GM21619 (cell line): ENCODE results near the gene CAPN15.
"Not testable (repeated sequence)": the region's sequence is repeated elsewhere in the genome, so short reads cannot be mapped to it uniquely, and the experiment has no call there.

Experiments used
- ATAC-seq: cut with Tn5 transposase; IDR thresholded peaks from one replicate; pipeline ENCODE4 v1.9.1; 2021; ENCODE audit not compliant: unreplicated experiment

The CAPN15 gene

DNA sequence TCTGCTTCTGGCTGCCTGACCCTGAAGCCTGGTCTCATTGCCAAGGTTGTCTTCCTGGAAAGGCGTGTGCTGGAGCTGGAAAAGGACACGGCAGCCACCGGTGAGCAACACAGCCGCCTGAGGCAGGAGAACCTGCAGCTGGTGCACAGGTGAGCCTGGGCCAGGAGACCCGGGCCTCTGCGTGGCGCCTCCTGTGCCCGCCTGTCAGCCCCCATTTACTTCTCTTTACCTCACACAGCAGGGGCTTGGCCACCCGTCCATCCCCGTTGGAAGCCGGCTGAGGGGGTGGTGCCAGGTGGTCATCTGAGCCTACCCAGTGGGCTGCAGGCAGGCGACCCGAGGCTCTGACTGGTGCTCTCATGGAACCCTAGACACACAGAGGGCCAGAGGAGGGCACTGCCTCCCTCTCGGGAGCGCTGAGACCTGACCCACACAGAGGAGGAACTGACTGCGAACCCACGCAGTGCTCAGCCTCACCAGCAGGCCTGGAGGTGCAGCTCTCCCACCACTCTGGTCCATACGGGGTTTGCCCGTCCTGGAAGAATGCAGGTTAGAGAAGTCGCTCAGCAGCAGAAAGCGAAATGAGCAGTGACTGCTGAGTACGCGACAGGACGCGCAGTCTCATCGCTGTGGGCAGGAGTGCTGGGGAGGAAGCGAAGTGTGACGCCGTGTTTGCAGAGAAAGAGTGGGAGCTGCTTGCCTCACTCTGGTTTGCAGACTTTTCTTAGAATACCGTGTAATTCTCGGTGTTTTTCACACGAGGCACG lies 21.9 kb upstream of the CAPN15 start:
- no peak for ATAC-seq

DNA sequence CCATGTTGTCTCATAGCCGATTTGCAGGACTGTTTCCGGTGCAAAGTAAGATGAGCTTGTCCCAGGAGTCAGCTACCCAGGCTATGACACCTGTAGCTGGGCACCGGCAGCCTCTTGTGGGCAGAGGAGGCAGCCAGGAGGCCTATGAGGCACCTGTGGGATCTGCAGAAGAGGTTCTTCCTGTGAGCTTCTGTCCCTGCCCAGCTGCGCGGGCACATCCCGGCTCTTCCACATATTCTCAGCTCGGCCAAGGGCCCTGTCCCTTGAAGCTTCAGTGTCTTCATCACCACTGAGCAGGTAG lies 21.3 kb upstream of the CAPN15 start:
- no peak for ATAC-seq

DNA sequence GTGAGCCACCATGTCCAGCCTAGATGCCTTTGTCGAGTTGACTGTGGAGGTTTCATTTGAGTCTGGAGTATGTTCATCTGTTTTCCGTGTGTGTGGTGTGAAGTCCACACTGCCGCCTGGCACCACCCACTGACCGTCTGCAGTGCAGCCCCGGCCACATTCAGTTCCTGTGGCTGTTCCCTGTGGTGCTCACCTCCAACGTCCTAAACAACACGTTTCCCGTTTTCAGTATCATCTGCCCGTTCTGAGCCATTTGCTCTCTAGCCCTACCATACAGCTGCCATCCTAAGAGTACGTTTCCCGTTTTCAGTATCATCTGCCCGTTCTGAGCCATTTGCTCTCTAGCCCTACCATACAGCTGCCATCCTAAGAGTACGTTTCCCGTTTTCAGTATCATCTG lies 20.0 kb upstream of the CAPN15 start:
- ATAC-seq: not testable (repeated sequence)

DNA sequence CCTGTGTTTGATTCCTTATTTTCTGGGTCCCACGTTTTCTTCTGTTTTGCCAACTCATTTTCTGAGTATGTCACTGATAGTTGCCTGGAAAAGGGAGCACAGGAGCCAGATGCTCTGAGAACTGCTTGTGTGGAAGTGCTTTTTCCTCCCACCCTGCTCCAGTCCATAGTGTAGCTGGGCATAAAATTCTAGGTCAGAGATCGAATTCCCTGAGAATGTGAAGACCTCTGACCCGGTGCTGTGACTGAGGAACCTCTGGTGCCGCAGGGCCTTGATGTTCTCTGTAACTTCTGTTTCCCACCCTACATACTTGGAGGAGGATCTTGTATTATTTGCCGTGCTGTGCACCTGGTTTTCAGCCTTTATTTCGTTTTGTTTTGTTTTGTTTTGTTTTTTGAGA lies 19.5 kb upstream of the CAPN15 start:
- no peak for ATAC-seq

GRCh38 chr16:508884-509736 lies 18.4 kb upstream of the CAPN15 start:
- no peak for ATAC-seq

GRCh38 chr16:510066-510825 lies 17.3 kb upstream of the CAPN15 start:
- ATAC-seq: no peak

DNA sequence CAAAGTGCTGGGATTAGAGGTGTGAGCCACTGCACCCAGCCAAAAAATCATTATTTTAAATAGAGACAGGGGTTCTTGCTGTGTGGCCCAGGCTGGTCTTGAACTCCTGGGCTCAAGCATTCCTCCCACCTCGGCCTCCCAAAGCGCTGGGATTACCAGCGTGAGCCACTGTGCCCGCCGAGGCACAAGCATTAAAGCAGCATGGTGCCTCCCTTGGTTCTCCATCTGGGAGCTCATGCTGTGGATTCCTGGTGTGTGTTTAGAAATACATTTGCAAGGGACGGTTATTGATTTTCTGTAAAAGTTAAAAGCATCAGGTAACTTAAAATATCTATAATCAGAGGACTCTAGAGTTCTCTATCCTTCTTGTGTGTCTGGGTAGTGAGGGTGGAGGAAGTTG lies 14.7 kb upstream of the CAPN15 start:
- no peak for ATAC-seq

- no peak for ATAC-seq
Measured at GRCh38 chr16:513950-514349, 13.6 kb upstream of the CAPN15 start.

- no peak for ATAC-seq
Measured at GRCh38 chr16:515175-515938, 12.2 kb upstream of the CAPN15 start.

DNA sequence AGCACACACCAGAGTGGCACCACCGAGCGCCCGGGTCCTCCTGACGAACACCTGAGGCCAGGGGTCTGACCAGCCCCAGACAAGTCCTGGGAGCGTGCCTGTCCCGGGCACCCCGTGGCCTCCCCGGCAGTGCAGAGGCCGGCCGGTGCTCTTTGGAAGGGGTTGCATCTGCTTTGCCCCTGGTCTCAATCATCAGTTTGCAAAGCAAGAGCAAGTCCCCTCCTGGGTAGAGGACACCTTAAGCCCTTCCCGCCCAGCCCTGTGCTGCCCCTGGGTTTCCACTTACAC lies 11.6 kb upstream of the CAPN15 start:
- no peak for ATAC-seq

DNA sequence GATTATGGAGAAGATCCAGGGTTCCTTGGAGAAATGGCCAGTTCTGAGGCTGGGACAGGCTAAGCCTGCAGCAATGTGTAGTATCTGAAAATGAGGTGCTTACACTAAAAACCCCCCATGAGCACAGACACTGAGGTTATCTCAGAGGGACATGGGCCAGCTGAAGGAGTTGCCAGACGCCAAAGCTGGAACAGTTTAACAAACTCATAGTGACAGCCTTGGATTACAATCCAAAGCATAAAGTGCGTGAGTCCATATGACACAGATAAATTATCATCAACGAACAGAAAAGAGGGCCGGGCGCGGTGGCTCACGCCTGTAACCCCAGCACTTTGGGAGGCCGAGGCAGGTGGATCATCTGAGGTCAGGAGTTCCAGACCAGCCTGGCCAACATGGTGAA lies 11.2 kb upstream of the CAPN15 start:
- no peak for ATAC-seq

- ATAC-seq: no peak
Measured at GRCh38 chr16:518858-519257, 8.7 kb upstream of the CAPN15 start.

GRCh38 chr16:519425-519824 lies 8.1 kb upstream of the CAPN15 start:
- no peak for ATAC-seq

- no peak for ATAC-seq
Measured at GRCh38 chr16:519841-520687, 7.4 kb upstream of the CAPN15 start.

DNA sequence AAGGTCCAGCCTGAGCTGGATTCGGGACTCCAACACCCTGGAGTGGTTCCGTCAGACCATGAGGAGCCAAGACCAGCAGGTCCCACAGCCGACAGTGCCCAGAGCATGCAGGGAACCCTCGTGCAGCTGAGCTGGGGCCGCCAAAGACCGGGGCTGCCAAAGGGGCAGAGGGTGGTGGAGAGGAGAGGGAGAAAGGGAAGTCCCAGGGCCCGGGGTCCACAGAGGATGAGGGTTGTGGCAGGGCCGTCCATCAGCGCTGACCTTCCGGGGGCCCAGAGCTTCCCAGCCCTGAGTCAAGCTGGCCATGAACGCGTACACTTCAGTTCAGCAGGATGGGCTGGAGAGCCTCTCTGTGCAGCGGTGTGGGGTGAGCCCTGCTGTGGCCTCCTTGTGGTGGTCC lies 6.7 kb upstream of the CAPN15 start:
- ATAC-seq: no peak

DNA sequence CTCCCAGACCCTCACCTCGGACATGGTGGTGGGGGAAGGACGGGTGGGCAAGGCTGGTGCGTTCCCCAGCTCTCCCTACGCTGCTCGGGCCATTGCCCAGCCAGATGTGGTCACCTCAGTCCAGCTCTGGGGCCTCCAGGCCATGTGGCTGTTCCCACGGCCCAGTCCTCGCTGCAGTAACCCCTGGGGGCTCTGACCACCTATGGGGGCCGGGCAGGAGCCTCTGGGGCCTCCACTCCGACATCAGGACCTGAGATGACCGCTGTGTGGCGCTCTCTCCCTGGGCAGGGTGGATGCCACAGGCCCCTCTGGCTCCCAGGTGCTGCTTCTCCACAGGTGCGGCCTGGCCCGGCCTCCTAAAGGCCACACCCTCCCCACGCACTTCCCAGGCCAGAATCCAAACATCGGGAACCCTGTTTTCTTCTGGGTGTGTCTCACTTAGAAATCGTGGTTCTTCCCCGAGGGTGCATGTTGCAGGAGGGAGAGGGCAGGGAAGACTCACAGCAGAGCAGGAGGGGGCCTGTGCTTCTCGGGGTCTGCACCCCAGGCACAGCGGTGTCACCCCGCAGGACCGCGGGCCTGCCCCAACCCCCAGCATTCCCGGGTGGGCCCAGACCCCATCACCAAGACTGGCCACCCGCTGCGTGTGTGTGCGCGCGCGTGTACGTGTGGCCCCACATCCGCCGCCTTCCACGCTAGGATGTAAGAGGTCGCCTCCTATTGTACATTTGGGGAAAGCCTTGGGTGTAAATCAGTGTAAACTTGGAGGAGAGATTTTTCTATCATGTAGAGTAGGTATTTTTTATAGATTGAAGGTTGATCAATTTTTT lies 5.9 kb upstream of the CAPN15 start:
- no peak for ATAC-seq

DNA sequence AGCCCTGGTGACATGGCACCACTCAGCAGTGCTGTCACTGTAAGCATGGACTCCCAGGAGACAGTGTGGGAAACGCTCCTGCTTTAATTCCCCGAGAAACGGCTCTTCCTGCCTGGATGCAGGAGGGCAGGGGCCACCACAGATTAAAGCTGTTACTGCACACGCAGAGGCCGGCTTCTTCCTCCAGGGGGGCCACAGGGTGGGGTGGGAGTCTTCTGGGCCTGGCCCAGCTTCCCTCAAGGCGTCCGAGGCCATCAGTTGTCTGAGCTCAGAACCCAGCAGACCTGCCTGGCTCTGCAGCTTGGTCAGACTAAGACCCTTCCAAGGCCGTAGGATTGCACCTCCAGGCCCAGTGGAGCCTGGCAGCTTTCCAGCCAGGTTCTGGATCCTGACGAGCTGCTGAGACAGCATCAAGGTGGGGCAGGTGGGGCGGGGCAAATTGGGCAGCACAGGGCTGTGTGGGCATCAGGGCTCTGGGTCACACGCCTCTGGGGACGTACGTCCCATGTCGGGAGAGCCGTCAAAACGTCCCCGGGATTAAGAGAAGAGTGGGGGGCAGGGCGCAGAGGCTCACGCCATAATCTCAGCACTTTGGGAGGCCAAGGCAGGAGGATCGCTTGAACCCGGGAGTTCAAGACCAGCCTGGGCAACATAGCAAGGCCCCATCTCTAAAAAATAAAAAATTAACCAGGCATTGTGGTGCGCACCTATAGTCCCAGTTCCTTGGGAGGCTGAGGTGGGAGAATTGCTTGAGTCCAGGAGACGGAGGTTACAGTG lies 5.0 kb upstream of the CAPN15 start:
- ATAC-seq: no peak

DNA sequence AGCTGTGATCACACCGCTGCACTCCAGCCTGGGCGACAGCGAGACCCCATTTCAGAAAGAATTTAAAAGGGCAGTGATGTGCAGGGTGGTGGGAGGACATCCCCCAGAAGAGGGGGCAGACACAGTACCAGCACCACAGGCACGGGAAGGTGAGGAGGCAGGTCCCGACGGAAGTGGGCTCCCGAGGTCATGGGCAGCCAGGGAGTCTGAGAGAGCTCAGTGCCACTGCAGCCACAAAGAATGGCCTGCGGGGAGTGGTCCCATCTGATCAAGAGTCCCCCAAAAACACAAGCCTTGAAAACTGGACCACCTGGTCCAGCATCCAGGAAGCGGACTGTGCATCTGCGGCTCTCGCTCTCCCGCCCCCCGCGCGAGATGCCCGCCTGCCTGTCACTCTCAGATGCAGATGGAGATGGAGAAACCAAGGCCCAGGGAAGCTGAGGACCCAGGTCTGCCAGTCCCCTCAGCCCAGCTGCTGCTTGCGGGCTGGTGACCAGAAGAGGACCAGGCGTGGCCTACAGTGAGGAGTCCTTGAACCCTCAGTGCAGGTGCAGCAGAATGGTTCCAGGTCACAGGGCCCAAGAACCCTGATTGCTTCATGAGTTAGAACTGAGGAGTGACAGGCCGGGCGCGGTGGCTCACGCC lies 4.3 kb upstream of the CAPN15 start:
- ATAC-seq: no peak
